NT2/D1 (cell line): ENCODE results near the gene BPI.

ENCODE experiments used
- YY1 ChIP-seq: IDR thresholded peaks from 2 replicates; pipeline ENCODE4 v1.6.1; 2011; ENCODE audit not compliant: insufficient read length, insufficient read depth
- ZNF274 ChIP-seq: IDR thresholded peaks from 2 replicates; pipeline ENCODE4 v1.6.1; 2011; ENCODE audit warnings: mild to moderate bottlenecking, low read depth, low read length

- TF ChIP-seq YY1: no peak
- no peak for TF ChIP-seq ZNF274
These were observed 36.0 kb downstream of the BPI start for GRCh38 chr20:38339997-38340396.
